ENCODE data around the gene FIS1. TPM values are rescaled to one million over a fixed set of nuclear protein-coding genes. Genes with fewer than 3 reads are reported as not detected.
"Not testable (repeated sequence)": the region's sequence is repeated elsewhere in the genome, so short reads cannot be mapped to it uniquely, and the experiment has no call there.

The FIS1 gene
- total RNA-seq, 1 donor from 2014 or later, result 133 TPM

GRCh38 chr7:101258243-101258731 lies 13.4 kb upstream of the FIS1 start:
- no peaks in the 10 kb centered on the region for H3K36me3 ChIP-seq
- no peaks in the 10 kb centered on the region for H3K4me1 ChIP-seq
- DNase-seq, result no peak
- no peaks in the 10 kb centered on the region for H3K9me3 ChIP-seq
- no peak overlapping the region for H3K27ac ChIP-seq
- no peak overlapping the region for H3K4me3 ChIP-seq
- intact Hi-C loops (cut with DNase I), result no loop called here
- no peak for ATAC-seq
- TF ChIP-seq, protein P1, sequence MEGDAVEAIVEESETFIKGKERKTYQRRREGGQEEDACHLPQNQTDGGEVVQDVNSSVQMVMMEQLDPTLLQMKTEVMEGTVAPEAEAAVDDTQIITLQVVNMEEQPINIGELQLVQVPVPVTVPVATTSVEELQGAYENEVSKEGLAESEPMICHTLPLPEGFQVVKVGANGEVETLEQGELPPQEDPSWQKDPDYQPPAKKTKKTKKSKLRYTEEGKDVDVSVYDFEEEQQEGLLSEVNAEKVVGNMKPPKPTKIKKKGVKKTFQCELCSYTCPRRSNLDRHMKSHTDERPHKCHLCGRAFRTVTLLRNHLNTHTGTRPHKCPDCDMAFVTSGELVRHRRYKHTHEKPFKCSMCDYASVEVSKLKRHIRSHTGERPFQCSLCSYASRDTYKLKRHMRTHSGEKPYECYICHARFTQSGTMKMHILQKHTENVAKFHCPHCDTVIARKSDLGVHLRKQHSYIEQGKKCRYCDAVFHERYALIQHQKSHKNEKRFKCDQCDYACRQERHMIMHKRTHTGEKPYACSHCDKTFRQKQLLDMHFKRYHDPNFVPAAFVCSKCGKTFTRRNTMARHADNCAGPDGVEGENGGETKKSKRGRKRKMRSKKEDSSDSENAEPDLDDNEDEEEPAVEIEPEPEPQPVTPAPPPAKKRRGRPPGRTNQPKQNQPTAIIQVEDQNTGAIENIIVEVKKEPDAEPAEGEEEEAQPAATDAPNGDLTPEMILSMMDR (IDR thresholded peaks at IDR 0.05), result no peak
- peaks cover 11% of the 10 kb centered on the region for H3K27me3 ChIP-seq (ENCODE audit: low read depth)

- H3K4me3 ChIP-seq, result no peak overlapping the region
- intact Hi-C loops (cut with DNase I), result no loop called here
- TF ChIP-seq, protein P1 (IDR thresholded peaks at IDR 0.05), result no peak
- H3K9me3 ChIP-seq, result no peaks in the 10 kb centered on the region
- peaks cover 3% of the 10 kb centered on the region for H3K27me3 ChIP-seq (ENCODE audit: low read depth)
- DNase-seq (no peak), ATAC-seq (no peak)
- peaks cover under 1% of the 10 kb centered on the region for H3K36me3 ChIP-seq
- peaks cover 9% of the 10 kb centered on the region for H3K4me1 ChIP-seq
- no peak overlapping the region for H3K27ac ChIP-seq
These were observed 10.9 kb upstream of the FIS1 start for GRCh38 chr7:101255796-101256195.

DNA sequence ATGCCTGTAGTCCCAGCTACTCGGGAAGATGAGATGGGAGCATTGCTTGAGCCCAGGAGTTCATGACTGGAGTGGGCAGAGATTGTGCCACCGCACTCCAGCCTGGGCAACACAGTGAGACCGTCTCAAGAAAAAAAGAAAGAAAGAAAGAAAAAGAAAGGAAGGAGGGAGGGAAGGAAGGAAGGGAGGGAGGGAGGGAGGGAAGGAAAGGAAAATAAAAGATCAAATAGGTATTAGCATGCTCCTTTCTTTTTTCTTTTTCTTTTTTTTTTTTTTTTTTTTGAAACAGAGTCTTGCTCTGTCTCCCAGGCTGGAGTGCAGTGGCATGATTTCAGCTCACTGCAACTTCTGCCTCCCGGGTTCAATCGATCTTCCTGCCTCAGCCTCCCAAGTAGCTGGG lies 8.3 kb upstream of the FIS1 start:
- H3K9me3 ChIP-seq; intact Hi-C loops (cut with DNase I); H3K27me3 ChIP-seq (ENCODE audit: low read depth); H3K27ac ChIP-seq; ATAC-seq; H3K4me3 ChIP-seq; DNase-seq: not testable (repeated sequence)
- H3K36me3 ChIP-seq, result peaks cover 24% of the 10 kb centered on the region
- peaks cover 22% of the 10 kb centered on the region for H3K4me1 ChIP-seq

- Histone ChIP-seq H3K4me3 (peak overlapping the region; percentile 80), H3K36me3 (peaks cover 25% of the 10 kb centered on the region), H3K27me3 (ENCODE audit: low read depth) (no peaks in the 10 kb centered on the region), H3K4me1 (peaks cover 22% of the 10 kb centered on the region), H3K9me3 (no peaks in the 10 kb centered on the region), H3K27ac (peak overlapping the region; percentile 82)
- ATAC-seq (peak; percentile 100), DNase-seq (peak; percentile 99)
- intact Hi-C loops (cut with DNase I), result no loop called here
- TF ChIP-seq, protein P1 (IDR thresholded peaks at IDR 0.05), result no peak
These were observed 7.2 kb upstream of the FIS1 start for GRCh38 chr7:101251871-101252659.

GRCh38 chr7:101250324-101250723 lies 5.4 kb upstream of the FIS1 start:
- H3K9me3 ChIP-seq, result no peaks in the 10 kb centered on the region
- peaks cover 29% of the 10 kb centered on the region for H3K4me1 ChIP-seq
- no peak for ATAC-seq
- peak overlapping the region; percentile 80 for H3K4me3 ChIP-seq
- H3K36me3 ChIP-seq, result peaks cover 25% of the 10 kb centered on the region
- no peaks in the 10 kb centered on the region for H3K27me3 ChIP-seq (ENCODE audit: low read depth)
- no peak for DNase-seq
- intact Hi-C loops (cut with DNase I), result no loop called here
- TF ChIP-seq, protein P1 (IDR thresholded peaks at IDR 0.05), result no peak
- H3K27ac ChIP-seq, result no peak overlapping the region

GRCh38 chr7:101248276-101248675 lies 3.4 kb upstream of the FIS1 start:
- ATAC-seq, result no peak

More at GRCh38 chr7:101248276-101248675, 3.4 kb upstream of the FIS1 start:
- Histone ChIP-seq H3K4me3 (no peak overlapping the region), H3K4me1 (peaks cover 40% of the 10 kb centered on the region), H3K27me3 (ENCODE audit: low read depth) (no peaks in the 10 kb centered on the region), H3K36me3 (peaks cover 25% of the 10 kb centered on the region), H3K9me3 (no peaks in the 10 kb centered on the region), H3K27ac (no peak overlapping the region)
- no peak for DNase-seq
- TF ChIP-seq, protein P1 (IDR thresholded peaks at IDR 0.05), result no peak
- intact Hi-C loops (cut with DNase I), result no loop called here
